BJ (cell line): Measurements from ENCODE around the gene EEF1A2. TPM values are rescaled to one million over a fixed set of nuclear protein-coding genes. Genes with fewer than 3 reads are reported as not detected.
A peak's percentile ranks its signal among the peaks of the same experiment; 100 is the strongest.

ENCODE experiments used
- CTCF ChIA-PET: fragments of 350-600 bp; formaldehyde crosslinking; extraction: SDS; loops from one replicate; lab custom pipeline; 2021; ENCODE audit warnings: antibody characterized with exemption, inconsistent platforms; lab: Yijun Ruan, JAX
- POLR2A ChIA-PET: fragments of 300-600 bp; sonication (Branson Sonifier 250); formaldehyde crosslinking; extraction: SDS; loops from one replicate; lab custom pipeline; 2021; ENCODE audit warnings: antibody characterized with exemption; lab: Charles Lee
- DNase-seq: peaks from one replicate; pipeline ENCODE4 v3.0.0-alpha.2; 2011; ENCODE audit warnings: low read depth
- H3K27me3 ChIP-seq: 2 replicates; pipeline ENCODE4 v1.6.0; 2011; ENCODE audit warnings: low read length; ENCODE audit not compliant: control insufficient read depth, insufficient read depth
- H3K36me3 ChIP-seq: 2 replicates; pipeline ENCODE4 v1.5.1; 2011; ENCODE audit warnings: low read length; ENCODE audit not compliant: control insufficient read depth, insufficient read depth
- H3K4me3 ChIP-seq: 2 replicates; pipeline ENCODE4 v1.5.1; 2011; ENCODE audit warnings: low read depth, mild to moderate bottlenecking, control low read depth, low read length
- CTCF ChIP-seq: IDR thresholded peaks from 2 replicates; pipeline ENCODE4 v1.5.1; 2011; ENCODE audit warnings: low read depth, mild to moderate bottlenecking, control low read depth, inconsistent platforms, low read length, moderate library complexity; ENCODE audit not compliant: insufficient read depth
- polyA plus RNA-seq: library from polyadenylated mRNA; depleted of rRNA; stranded (reverse); fragments of >200 nt; gene quantifications from 2 replicates; pipeline ENCODE4 v1.2.3, GENCODE V29; 2011

The EEF1A2 gene
- polyA plus RNA-seq, 1 experiment: 9.4 TPM

- POLR2A ChIA-PET: no interaction called here
- CTCF ChIA-PET: interaction anchor here (0.5 to 5.8 kb wide), 35 partner anchors 9 to 583 kb away, joined by 3 to 53 read pairs (median 4); partner anchors contain the start of genes PRPF6, RTEL1, SAMD10 and SRMS
- Histone ChIP-seq H3K27me3 (peaks cover 2% of the 10 kb centered on the region; the same call in 1 of the 2 replicates), H3K36me3 (no peaks in the 10 kb centered on the region), H3K4me3 (peak within 1 kb of the TSS; percentile 30)
- TF ChIP-seq CTCF: no peak
- DNase-seq: no peak
These were observed 38.2 kb upstream of the EEF1A2 start, which contains the start of gene PTK6 for GRCh38 chr20:63536997-63537524. PTK6 (minus strand) TSS chr20:63537376; CDS start chr20:63537314, 62 bp downstream.

DNA sequence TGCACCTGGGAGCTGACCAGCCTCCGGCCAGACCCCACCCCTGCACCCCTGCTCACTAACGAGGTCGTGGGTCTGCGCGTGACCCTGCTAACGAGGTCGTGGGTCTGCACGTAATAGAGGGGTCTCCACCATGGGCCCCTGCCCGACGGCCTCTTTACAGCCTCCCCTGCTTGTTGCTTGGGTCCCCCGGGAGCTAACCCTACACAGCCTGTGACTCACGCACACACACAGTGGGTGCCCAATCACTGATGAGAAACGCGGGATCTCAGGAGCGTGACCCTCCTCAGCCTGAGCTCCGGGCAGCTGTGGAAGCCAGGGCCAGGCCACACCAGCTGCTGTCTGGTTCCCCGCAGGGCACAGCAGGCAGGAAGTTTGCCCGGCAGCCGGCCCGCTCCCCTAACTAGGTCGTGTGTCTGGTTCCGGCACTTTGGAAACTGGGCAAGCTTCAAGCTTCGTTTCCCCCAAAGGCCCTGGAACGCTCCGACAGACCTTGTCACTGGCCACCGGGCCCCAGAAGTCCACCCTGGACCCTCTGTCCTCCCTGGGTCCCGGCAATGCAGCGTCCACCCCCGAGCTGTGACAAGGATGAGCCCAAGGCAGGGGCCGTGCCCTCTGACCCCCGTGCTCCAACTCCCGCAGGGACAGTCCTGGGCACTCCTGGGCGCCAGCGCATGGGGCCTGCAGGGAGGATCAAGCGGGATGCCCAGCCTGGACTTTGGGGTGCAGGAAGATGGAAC lies 37.5 kb upstream of the EEF1A2 start:
- POLR2A ChIA-PET: no interaction called here
- TF ChIP-seq CTCF: no peak
- CTCF ChIA-PET: interaction anchor here (0.7 to 5.8 kb wide), 11 partner anchors 9 to 438 kb away, joined by 3 to 53 read pairs (median 6); partner anchors contain the start of genes SRMS and TPD52L2
- peaks cover 2% of the 10 kb centered on the region; the same call in 1 of the 2 replicates for H3K27me3 ChIP-seq
- H3K36me3 ChIP-seq: no peaks in the 10 kb centered on the region
- no peak overlapping the region for H3K4me3 ChIP-seq
- DNase-seq: no peak

DNA sequence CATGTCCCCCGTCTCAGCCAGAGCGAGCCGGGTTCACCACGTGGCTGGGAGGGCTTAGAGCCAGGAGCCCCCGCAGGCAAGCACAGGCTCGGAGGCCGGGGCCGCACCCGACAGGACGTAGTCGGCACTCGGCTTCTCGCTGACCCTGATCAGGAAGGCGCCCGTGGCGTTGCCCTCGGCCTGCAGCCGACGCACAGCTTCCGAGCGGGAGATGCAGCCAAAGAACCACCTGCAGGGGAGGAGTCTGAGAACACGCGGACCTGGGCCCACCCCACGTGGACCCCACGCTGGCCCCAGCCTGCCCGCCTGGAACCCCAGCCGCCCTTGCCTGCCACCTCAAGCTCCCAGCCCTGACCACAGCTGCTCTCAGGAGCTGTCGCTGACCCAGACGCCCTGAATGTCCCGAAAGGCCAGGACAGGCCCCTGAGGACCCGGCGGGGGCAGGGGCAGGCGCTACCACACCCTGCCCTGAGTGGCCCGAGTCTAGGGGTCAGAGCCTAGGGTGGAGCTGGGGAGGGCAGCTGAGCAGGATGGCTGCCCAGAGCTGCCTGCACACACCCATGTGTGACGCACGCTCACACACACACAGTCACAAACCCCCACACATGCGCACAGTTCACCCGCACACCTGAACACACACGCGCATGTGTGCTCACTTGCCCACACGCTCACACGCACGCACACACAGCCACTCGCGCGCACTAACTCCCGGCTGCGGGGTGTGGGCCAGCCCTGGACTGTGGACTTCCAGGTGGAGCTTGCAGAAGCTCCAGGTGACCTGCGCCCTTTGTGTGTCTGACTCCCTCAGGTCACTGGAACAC lies 36.2 kb upstream of the EEF1A2 start:
- H3K27me3 ChIP-seq: peaks cover 2% of the 10 kb centered on the region; the same call in 1 of the 2 replicates
- no peaks in the 10 kb centered on the region for H3K36me3 ChIP-seq
- CTCF ChIA-PET: interaction anchor here (1.8 kb wide), 1 partner anchor 439 kb away, joined by 9 read pairs; no protein-coding TSS in a partner anchor
- POLR2A ChIA-PET: interaction anchor here (0.6 kb wide), 1 partner anchor 107 kb away, joined by 8 read pairs; no protein-coding TSS in a partner anchor
- TF ChIP-seq CTCF: no peak
- DNase-seq: no peak
- no peak overlapping the region for H3K4me3 ChIP-seq

GRCh38 chr20:63534427-63534830 lies 35.5 kb upstream of the EEF1A2 start:
- no peak for DNase-seq
- no peaks in the 10 kb centered on the region for H3K36me3 ChIP-seq
- ChIA-PET CTCF (interaction anchor here (1.8 kb wide), 1 partner anchor 439 kb away, joined by 9 read pairs; no protein-coding TSS in a partner anchor), POLR2A (no interaction called here)
- H3K4me3 ChIP-seq: no peak overlapping the region
- peaks cover 2% of the 10 kb centered on the region; the same call in 1 of the 2 replicates for H3K27me3 ChIP-seq
- TF ChIP-seq CTCF: no peak
